ENCODE data around the gene TMUB2. TPM values are rescaled to one million over a fixed set of nuclear protein-coding genes. Genes with fewer than 3 reads are reported as not detected.

Gene TMUB2
- total RNA-seq, 4 donors from 2014 or later = 14.6 to 25.5 (median 21.6) TPM

DNA sequence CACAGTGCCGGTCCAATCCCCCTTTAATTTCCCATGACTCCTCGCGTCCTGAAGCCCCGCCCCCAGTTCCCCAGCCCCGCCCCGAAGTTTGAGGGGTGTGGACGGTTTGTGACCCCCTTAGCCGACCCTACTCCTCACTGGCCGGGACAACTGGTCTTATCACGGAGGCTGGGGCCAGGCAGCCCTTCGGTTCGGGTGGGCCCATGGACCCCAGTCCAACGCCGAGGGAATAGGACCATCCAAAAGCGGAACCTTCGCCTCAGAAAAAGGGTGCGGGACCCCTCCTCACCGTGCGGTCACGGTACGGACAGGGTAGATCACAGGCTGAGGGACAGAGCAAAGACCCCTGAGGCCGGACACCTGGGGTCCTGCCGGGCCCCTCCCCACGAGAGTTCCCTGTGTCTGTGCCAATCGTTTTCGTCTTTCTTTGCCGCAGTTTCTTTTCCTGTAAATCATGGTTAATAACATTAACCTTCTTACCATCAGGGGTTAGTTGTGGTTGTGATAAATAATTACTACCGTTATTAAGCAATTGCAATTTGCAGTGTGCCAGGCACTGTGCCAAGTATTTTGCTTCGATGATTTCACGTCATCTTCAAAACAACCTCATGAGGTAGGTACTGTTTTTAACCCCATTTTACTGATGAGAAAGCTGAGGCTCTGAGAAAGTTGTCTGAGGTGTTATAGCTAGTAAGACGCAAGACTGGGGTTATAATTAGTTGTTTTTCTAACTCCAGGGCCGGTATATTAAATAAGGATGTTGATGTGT, 543 bp downstream of the TMUB2 start:
- 3 to 4% methylated on average over 17 to 19 of the region's 32 CpGs for WGBS, 2 donors
- Histone ChIP-seq H3K27me3 (no peaks in the 10 kb centered on the region), H3K4me3 (peak overlapping the region; percentile 74 to 99 (median 83)), H3K9me3 (no peaks in the 10 kb centered on the region), H3K4me1 (peaks cover 19 to 54% (median 23%) of the 10 kb centered on the region in 3 donors), H3K36me3 (peaks cover 11 to 43% (median 11%) of the 10 kb centered on the region in 3 donors), H3K27ac (peak overlapping the region; percentile 94 to 100 (median 99))
- no peak for DNase-seq
- intact Hi-C loops (cut with DNase I) = no loop called here
- TF ChIP-seq POLR2A (IDR thresholded peaks at IDR 0.05) = no peak
- TF ChIP-seq CTCF (IDR thresholded peaks at IDR 0.05) = no peak

GRCh38 chr17:44188576-44189403, 2.0 kb downstream of the TMUB2 start:
- Histone ChIP-seq H3K27ac (peak overlapping the region; percentile 94 to 100 (median 99)), H3K36me3 (peaks cover 15 to 42% (median 21%) of the 10 kb centered on the region in 3 donors)
- intact Hi-C loops (cut with DNase I) = no loop called here

GRCh38 chr17:44190481-44190880, 3.7 kb downstream of the TMUB2 start:
- no peak overlapping the region for H3K4me3 ChIP-seq
- no peak overlapping the region for H3K27ac ChIP-seq
- peaks cover 17 to 57% (median 33%) of the 10 kb centered on the region in 3 donors for H3K4me1 ChIP-seq
- WGBS, 2 donors = 63 to 76% methylated on average over 7 to 9 of the region's 10 CpGs
- H3K27me3 ChIP-seq = no peaks in the 10 kb centered on the region
- H3K36me3 ChIP-seq = peaks cover 32 to 59% (median 34%) of the 10 kb centered on the region in 3 donors
- no peaks in the 10 kb centered on the region for H3K9me3 ChIP-seq
- intact Hi-C loops (cut with DNase I) = no loop called here
- DNase-seq = no peak
- TF ChIP-seq CTCF (IDR thresholded peaks at IDR 0.05) = no peak
- no peak for TF ChIP-seq POLR2A (IDR thresholded peaks at IDR 0.05)

More at GRCh38 chr17:44188576-44189403, 2.0 kb downstream of the TMUB2 start:
- 78 to 84% methylated on average over 5 to 6 of the region's 12 CpGs for WGBS, 2 donors
- Histone ChIP-seq H3K27me3 (no peaks in the 10 kb centered on the region), H3K4me1 (peaks cover 24 to 69% (median 38%) of the 10 kb centered on the region in 3 donors), H3K4me3 (peak overlapping the region in 1 of 4 donors; percentile 90), H3K9me3 (no peaks in the 10 kb centered on the region)
- TF ChIP-seq POLR2A (IDR thresholded peaks at IDR 0.05) = no peak
- no peak for TF ChIP-seq CTCF (IDR thresholded peaks at IDR 0.05)
- no peak for DNase-seq

- intact Hi-C loops (cut with DNase I) = no loop called here
- no peak for TF ChIP-seq CTCF (IDR thresholded peaks at IDR 0.05)
- no peak for TF ChIP-seq POLR2A (IDR thresholded peaks at IDR 0.05)
- 73 to 92% methylated on average over 4 to 5 of the region's 5 CpGs for WGBS, 2 donors
- Histone ChIP-seq H3K36me3 (peaks cover 32 to 68% (median 42%) of the 10 kb centered on the region in 3 donors), H3K27me3 (no peaks in the 10 kb centered on the region), H3K4me3 (no peak overlapping the region), H3K4me1 (peaks cover 12 to 50% (median 28%) of the 10 kb centered on the region in 3 donors), H3K27ac (peak overlapping the region; percentile 59 to 71 (median 64)), H3K9me3 (no peaks in the 10 kb centered on the region)
- no peak for DNase-seq
Measured at GRCh38 chr17:44191369-44191768, 4.6 kb downstream of the TMUB2 start.
